ENCODE results near the gene CCR9.

- TF ChIP-seq SUZ12 (IDR thresholded peaks at IDR 0.05; ENCODE audit: extremely low read depth, insufficient read depth, insufficient read length) = no peak
- no peak for TF ChIP-seq YY1 (IDR thresholded peaks at IDR 0.05; ENCODE audit: insufficient read depth, insufficient read length)
These were observed 60.0 kb downstream of the CCR9 start for GRCh38 chr3:45946307-45946706.

All from NT2/D1 (cell line).